Fibroblast of villous mesenchyme (primary cell): ENCODE measurements around the gene ARHGAP20. TPM values are rescaled to one million over a fixed set of nuclear protein-coding genes. Genes with fewer than 3 reads are reported as not detected.
"Not testable (repeated sequence)": the region's sequence is repeated elsewhere in the genome, so short reads cannot be mapped to it uniquely, and the experiment has no call there.

Experiments
- DNase-seq: peaks from one replicate; pipeline ENCODE4 v3.0.0-alpha.2; 2010; ENCODE audit warnings: low read depth
- H3K4me3 ChIP-seq: 2 replicates; pipeline ENCODE4 v1.5.1; 2011; ENCODE audit warnings: low read depth, mild to moderate bottlenecking, low read length
- total RNA-seq: library from RNA; depleted of rRNA; stranded (reverse); fragments of >200 nt; gene quantifications from 2 replicates; pipeline ENCODE4 v1.2.3, GENCODE V29; 2012
- TF ChIP-seq, protein P1 (sequence below): IDR thresholded peaks from 2 replicates; pipeline ENCODE4 v1.5.1; 2012; ENCODE audit warnings: low read depth, mild to moderate bottlenecking, low read length; ENCODE audit not compliant: insufficient read depth

ARHGAP20 gene
- total RNA-seq, 1 donor, result 7.3 TPM

DNA sequence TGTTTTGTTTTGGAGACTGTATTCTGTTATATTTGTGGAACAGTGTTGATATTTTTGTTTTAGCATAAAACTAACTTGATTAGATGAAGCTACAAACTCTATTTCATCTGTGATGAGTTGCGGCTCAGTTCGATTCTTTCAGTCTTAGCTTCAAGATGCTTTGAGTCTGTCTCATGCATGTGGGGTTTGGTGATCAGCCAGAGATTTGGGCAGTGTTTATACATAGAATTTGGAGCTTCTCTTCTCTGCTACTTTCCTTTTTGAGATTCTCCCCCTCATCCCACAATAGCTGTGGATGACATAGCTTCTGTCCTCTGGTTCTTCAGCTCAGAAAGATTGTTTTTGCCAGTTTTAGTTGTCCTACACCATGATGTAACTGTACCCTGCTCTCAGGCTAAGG lies 90.4 kb downstream of the ARHGAP20 start:
- no peak overlapping the region for H3K4me3 ChIP-seq
- DNase-seq, result no peak
- TF ChIP-seq, protein P1, sequence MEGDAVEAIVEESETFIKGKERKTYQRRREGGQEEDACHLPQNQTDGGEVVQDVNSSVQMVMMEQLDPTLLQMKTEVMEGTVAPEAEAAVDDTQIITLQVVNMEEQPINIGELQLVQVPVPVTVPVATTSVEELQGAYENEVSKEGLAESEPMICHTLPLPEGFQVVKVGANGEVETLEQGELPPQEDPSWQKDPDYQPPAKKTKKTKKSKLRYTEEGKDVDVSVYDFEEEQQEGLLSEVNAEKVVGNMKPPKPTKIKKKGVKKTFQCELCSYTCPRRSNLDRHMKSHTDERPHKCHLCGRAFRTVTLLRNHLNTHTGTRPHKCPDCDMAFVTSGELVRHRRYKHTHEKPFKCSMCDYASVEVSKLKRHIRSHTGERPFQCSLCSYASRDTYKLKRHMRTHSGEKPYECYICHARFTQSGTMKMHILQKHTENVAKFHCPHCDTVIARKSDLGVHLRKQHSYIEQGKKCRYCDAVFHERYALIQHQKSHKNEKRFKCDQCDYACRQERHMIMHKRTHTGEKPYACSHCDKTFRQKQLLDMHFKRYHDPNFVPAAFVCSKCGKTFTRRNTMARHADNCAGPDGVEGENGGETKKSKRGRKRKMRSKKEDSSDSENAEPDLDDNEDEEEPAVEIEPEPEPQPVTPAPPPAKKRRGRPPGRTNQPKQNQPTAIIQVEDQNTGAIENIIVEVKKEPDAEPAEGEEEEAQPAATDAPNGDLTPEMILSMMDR, result no peak

DNA sequence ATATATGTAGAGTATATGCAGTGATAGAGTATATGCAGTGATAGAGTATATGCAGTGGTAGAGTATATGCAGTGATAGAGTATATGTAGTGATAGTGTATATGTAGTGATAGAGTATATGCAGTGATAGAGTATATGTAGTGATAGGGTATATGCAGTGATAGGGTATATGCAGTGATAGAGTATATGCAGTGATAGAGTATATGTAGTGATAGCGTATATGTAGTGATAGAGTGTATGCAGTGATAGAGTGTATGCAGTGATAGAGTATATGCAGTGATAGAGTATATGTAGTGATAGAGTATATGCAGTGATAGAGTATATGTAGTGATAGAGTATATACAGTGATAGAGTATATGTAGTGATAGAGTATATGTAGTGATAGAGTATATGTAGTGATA lies 92.9 kb downstream of the ARHGAP20 start:
- H3K4me3 ChIP-seq, result not testable (repeated sequence)

DNA sequence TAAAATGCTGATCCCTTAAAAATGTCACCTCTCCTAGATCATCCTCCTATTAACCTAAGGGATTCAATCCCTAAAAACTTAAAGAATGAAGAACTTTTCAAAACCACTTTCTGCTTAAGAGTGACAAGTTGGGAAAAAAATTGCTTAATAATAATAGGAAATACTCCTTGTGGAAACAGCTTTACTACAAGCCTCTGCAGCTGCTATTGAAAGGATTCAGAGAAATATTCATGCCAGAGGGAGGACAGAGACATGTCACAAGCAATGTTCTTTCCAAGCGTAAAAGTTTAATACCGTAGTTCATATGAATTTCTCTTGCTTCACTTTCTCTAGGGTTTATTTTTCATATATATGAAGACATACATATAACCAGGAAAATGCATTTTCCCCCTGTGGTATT lies 98.2 kb downstream of the ARHGAP20 start:
- TF ChIP-seq, protein P1, result no peak
- H3K4me3 ChIP-seq, result no peak overlapping the region
- DNase-seq, result peak; percentile 4

More for the DNA sequence above, 92.9 kb downstream of the ARHGAP20 start:
- DNase-seq, result not testable (repeated sequence)

DNA sequence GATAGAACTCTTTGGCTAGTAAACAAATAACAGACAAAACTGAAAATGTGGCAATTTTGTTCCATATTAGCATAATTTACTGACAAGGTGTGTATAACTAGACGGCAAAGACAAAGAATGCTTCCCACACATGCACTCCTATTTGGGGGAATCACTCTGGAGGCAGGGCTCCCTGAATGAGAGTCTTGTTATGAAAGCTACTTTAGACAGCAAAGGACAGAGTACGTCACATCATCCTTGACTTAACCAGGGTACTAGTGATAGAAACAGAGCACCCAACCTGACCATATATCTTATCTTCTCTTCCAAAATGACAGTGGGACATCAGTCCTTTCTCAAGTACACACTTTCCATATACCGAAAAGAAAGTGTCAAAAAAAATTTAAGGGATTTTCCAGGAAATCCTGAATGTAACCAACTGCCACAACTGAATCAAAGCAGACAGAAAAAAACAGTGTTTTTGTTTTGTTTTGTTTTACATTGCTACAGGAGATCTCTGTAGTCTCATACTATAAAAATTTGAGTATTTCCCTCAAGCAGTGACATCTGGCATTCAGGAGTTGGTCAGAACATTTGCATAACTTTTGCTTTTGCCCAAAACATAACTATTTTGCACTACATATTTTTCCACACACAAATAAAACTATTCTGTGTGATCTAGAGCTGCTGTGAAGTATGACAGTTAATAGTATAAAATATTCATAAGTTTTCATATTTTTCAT lies 98.9 kb downstream of the ARHGAP20 start:
- no peak overlapping the region for H3K4me3 ChIP-seq
- peak; percentile 39 for DNase-seq
- TF ChIP-seq, protein P1, result no peak

DNA sequence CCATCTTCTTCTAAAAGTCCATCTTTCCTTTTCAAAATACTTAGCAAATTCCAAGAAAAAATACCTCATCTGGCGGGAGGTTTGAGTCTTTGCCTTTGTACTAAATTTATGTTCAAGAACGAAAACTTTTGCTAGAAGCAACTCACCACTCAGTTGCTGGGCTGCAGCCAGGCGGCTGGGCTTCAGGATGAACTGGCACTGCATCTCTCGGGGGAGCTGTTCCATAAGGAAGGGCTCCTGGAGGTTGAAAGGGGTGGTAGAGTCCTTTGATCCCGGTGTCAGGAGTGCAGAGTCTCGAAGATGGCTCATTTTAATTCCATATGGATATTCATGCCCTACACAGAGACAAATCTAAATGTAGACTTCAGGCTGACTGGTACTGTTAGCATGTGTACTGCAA lies 105.8 kb downstream of the ARHGAP20 start:
- no peak for DNase-seq
- TF ChIP-seq, protein P1, result no peak

DNA sequence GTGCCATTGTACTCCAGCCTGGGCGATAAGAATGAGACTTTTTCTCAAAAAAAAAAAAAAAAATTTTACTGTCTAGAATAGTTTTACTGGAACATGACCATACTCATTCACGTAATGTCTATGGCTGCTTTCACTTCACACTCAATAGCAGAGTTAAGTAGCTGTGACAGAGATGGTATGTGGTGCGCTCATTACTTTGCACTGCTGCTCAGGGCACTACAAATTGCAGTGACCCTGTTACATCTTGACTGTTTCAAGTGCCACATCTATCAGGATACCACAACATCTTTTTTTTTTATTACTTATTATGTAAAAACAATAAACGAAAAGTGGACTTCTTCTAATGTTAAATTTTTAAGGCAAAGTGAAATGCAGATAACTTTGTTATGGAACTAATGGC lies 110.3 kb downstream of the ARHGAP20 start:
- H3K4me3 ChIP-seq, result no peak overlapping the region
- TF ChIP-seq, protein P1, result no peak
- DNase-seq, result no peak

More for the DNA sequence above, 105.8 kb downstream of the ARHGAP20 start:
- no peak overlapping the region for H3K4me3 ChIP-seq

DNA sequence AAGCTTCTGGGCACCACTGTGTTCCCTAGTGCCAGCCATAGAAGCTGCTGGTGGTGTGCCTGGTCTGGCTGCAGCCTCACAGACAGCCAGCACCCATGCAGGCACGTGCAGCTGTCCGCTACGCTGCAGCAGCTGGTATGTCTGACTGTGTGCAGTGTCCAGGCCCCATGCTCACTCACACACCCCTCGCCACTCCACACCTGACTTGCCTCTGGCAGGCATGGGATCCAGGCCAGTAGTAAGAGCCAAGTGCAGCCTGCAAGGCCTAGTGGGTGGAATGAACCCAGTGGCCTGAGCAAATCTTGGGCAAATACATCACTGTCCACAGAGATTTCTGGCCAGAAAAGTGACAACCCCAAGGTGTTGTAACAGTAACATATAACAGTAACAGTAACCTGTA lies 111.9 kb downstream of the ARHGAP20 start:
- TF ChIP-seq, protein P1, result no peak
- no peak overlapping the region for H3K4me3 ChIP-seq
- DNase-seq, result no peak
